ENCODE data around the gene EXOSC10. TPM values are rescaled to one million over a fixed set of nuclear protein-coding genes. Genes with fewer than 3 reads are reported as not detected.
"Not testable (repeated sequence)": the region's sequence is repeated elsewhere in the genome, so short reads cannot be mapped to it uniquely, and the experiment has no call there.

The EXOSC10 gene
- total RNA-seq, 1 donor from 2014 or later, result 53.6 TPM

GRCh38 chr1:11044086-11044848 is 55.4 kb downstream of the EXOSC10 start:
- no peak for DNase-seq

- DNase-seq, result no peak
Measured at GRCh38 chr1:11042995-11043874, 56.4 kb downstream of the EXOSC10 start.

- no peak for DNase-seq
Measured at GRCh38 chr1:11042065-11042464, 57.6 kb downstream of the EXOSC10 start.

DNA sequence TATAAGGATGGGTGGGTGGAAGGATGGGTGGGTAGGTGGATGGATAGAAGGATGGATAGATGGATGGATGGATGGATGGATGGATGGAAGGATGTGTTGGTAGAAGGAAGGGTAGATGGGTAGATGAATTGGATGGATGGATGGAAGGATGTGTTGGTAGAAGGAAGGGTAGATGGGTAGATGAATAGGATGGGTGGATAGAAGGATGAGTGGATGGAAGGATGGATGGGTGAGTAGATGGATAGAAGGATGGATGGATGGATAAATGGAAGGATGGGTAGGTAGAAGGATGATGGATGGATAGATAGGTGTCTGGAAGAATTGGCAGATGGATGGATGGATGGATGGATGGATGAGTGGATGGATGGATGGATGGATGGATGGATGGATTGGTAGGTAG is 58.6 kb downstream of the EXOSC10 start:
- no peak for DNase-seq

DNA sequence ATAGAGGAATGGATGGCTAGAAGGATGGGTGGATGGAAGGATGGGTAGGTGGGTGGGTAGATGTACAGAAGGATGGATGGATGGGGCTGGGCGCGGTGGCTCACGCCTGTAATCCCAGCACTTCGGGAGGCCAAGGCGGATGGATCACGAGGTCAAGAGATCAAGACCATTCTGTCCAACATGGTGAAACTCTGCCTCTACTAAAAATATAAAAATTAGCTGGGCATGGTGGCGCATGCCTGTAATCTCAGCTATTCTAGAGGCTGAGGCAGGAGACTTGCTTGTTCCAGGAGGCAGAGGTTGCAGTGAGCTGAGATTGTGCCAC is 59.6 kb downstream of the EXOSC10 start:
- not testable (repeated sequence) for DNase-seq

DNA sequence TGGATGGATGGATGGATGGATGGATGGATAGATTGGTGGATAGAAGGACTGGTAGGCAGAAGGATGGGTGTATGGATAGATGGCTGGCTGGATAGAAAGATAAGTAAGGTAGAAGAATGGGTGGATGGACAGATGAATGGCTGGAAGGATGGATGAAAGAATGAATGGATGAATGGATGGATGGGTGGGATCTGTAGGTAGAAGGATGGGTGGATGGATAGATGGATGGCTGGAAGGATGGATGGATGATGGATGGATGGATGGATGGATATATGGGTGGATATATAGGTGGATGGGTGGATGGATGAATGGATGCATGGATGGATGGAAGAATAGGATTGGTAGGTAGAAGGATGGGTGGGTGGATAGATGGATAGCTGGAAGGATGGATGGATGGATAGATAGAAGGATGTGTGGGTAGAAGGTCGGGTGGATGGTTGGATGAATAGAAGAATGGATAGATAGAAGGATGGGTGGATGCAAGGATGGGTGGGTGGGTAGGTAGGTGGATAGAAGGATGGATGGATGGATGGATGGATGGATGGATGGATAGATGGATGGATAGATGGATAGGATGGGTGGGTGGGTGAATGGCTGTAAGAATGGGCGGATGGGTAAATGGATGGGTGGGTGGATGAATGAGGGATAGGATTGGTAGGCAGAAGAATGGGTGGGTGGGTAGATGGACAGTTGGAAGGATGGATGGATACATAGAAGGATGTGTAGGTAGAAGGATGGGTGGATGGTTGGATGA is 60.1 kb downstream of the EXOSC10 start:
- no peak for DNase-seq

- peak; percentile 92 for DNase-seq
Measured at GRCh38 chr1:11037740-11038182, 61.9 kb downstream of the EXOSC10 start.

- DNase-seq, result not testable (repeated sequence)
Measured at GRCh38 chr1:11037019-11037739, 62.5 kb downstream of the EXOSC10 start.

DNA sequence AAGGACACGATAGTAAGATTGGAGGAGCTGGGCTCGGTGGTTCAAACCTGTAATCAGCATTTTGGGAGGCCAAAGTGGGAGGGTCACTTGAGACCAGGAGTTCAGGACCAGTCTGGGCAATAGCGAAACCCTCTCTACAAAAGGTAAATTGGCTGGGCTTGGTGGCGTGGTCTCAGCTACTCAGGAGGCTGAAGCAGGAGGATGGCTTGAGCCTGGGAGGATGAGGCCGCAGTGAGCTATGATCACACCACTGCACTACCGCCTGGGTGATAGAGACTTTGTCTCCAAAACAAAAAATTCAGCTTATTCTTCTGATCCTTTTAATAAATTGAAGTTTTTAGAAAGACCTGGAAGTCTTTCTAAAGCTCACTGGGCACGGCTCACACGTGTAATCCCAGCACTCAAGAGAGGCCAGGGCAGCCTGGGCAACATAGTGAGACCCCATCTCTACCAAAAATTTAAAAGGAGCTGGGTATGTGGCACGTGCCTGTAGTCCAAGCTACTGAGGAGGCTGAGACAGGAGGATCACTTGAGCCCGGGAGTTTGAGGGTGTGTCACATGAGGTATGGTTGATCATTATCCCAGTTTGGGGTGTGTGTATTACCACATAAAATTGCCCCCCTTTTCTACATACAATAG is 67.9 kb downstream of the EXOSC10 start:
- DNase-seq, result no peak

- no peak for DNase-seq
Measured at GRCh38 chr1:11030865-11031264, 68.8 kb downstream of the EXOSC10 start.

DNA sequence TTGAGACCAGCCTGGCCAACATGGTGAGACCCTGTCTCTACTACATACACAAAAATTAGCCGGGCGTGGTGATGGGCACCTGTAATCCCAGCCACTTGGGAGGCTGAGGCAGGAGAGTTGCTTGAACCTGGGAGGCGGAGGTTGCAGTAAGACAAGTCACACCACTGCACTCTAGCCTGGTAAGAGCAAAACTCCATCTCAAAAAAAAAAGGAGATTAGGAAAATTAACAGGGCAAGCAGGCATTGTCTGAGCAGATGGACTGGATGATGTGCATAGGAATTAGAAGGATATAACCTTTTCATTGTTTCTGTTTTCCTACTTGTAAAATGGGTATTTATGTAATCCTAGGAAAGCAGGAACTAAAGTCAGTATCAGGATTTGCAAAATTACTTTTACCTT is 71.7 kb downstream of the EXOSC10 start:
- DNase-seq, result no peak

- no peak for DNase-seq
Measured at GRCh38 chr1:11027316-11027715, 72.4 kb downstream of the EXOSC10 start.

- DNase-seq, result no peak
Measured at GRCh38 chr1:11026903-11027302, 72.8 kb downstream of the EXOSC10 start.

GRCh38 chr1:11026052-11026451 is 73.6 kb downstream of the EXOSC10 start:
- DNase-seq, result no peak

DNA sequence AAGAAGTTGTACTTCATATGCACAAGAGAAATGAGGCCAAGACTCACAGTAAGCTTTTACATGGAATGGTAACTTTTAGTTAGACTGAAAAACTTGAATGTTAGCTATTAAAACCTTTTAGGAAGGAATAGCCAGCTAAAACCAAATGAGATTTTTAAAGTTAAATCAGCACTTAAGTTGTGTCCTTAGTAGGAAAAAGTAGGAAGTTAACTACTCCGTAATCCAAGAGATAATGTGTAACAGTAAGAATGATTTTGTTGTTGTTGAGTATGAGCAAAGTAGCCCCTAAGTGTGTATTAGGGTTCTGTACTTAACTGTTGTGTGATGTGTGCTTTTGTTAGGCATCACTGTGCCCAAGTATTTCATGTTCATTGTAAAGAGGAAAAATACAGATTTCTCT is 74.1 kb downstream of the EXOSC10 start:
- DNase-seq, result no peak

GRCh38 chr1:11024874-11025203 is 74.8 kb downstream of the EXOSC10 start:
- DNase-seq, result no peak

DNA sequence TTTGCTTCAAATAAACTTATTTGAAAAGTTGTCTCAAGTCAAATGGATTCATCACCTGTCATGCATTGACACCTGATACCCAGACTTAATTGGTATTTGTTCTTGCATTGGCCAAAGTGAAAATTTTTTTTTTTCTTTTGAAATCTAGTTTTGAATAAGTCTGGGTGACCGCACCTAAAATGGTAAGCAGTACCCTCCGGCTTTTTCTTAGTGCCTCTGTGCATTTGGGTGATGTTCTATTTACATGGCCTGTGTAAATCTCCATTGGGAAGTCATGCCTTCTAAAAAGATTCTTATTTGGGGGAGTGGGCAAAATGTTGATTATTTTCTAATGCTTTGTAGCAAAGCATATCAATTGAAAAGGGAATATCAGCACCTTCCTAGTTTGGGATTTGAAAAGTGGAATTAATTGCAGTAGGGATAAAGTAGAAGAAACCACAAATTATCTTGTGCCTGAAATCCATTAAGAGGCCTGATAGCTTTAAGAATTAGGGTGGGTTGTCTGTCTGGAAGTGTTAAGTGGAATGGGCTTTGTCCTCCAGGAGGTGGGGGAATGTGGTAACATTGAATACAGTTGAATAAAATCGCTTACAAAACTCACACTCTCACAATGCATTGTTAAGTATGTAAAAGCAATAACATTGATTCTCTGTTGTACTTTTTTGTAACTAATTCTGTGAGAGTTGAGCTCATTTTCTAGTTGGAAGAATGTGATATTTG is 75.4 kb downstream of the EXOSC10 start:
- DNase-seq, result no peak

- DNase-seq, result no peak
Measured at GRCh38 chr1:11023201-11023600, 76.5 kb downstream of the EXOSC10 start.

GRCh38 chr1:11019971-11020370 is 79.7 kb downstream of the EXOSC10 start:
- DNase-seq, result no peak

DNA sequence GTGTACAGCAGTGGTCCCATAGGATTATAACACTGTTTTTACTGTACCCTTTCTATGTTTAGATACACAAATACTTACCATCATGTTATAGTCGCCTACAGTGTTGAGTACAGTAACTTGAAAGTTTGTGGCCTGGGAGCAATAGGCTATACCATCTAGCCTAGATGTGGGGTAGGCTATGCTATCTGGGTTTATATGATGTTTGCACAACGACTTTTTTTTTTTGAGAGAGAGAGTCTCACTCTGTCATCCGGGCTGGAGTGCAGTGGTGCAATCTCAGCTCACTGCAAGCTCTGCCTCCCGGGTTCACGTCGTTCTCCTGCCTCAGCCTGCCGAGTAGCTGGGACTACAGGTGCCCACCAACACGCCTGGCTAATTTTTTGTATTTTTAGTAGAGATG is 80.3 kb downstream of the EXOSC10 start:
- not testable (repeated sequence) for DNase-seq
